H1 (cell line): ENCODE results near the gene PRKAG3. TPM values are rescaled to one million over a fixed set of nuclear protein-coding genes. Genes with fewer than 3 reads are reported as not detected.

Source experiments
- CTCF ChIA-PET: fragments of 300-600 bp; sonication (Branson Sonifier 250); formaldehyde crosslinking; loops from one replicate; lab custom pipeline; 2021; ENCODE audit not compliant: partially characterized antibody; lab: Charles Lee
- POLR2A ChIA-PET: fragments of 300-600 bp; sonication (Branson Sonifier 250); formaldehyde crosslinking; loops from one replicate; lab custom pipeline; 2021; ENCODE audit warnings: inconsistent platforms; ENCODE audit not compliant: partially characterized antibody; lab: Charles Lee
- DNase-seq, 2 experiments: peaks; one replicate each; pipeline versions ENCODE4 v3.0.0 to v3.0.0-alpha.2; 2010 to 2022; ENCODE audit warnings: low spot score in 2 of 2, low read depth in 1 of 2, mixed read lengths in 1 of 2
- FAIRE-seq: peaks from 2 replicates; lab custom pipeline; 2011; peaks lifted over from hg19 to GRCh38; lab: Jason Lieb, UNC
- H2AFZ ChIP-seq: 2 replicates; pipeline ENCODE4 v1.8.1; 2012; ENCODE audit warnings: low read length, inconsistent platforms
- H2AK5ac ChIP-seq: 2 replicates; pipeline ENCODE4 v1.6.1; 2013; ENCODE audit warnings: low read depth, low read length
- H2BK120ac ChIP-seq: replicated peaks from 2 replicates; pipeline ENCODE3; 2013; ENCODE audit warnings: low read depth, low read length, inconsistent platforms
- H2BK12ac ChIP-seq: 2 replicates; pipeline ENCODE4 v1.6.1; 2013; ENCODE audit warnings: low read depth, low read length
- H2BK15ac ChIP-seq: 2 replicates; pipeline ENCODE4 v1.6.1; 2013; ENCODE audit warnings: low read length
- H2BK20ac ChIP-seq: 2 replicates; pipeline ENCODE4 v1.6.1; 2013; ENCODE audit warnings: low read length
- H2BK5ac ChIP-seq: 2 replicates; pipeline ENCODE4 v1.6.1; 2013; ENCODE audit warnings: low read depth, low read length
- H3K14ac ChIP-seq: 2 replicates; pipeline ENCODE4 v1.6.1; 2013; ENCODE audit warnings: inconsistent platforms; ENCODE audit not compliant: insufficient read length
- H3K18ac ChIP-seq: 2 replicates; pipeline ENCODE4 v1.6.1; 2013; ENCODE audit warnings: low read length; ENCODE audit errors: extremely low read depth
- H3K23ac ChIP-seq: 2 replicates; pipeline ENCODE4 v1.6.1; 2013; ENCODE audit warnings: inconsistent platforms; ENCODE audit not compliant: insufficient read length
- H3K23me2 ChIP-seq: 2 replicates; pipeline ENCODE4 v1.6.1; 2013; ENCODE audit warnings: low read depth, low read length
- H3K27ac ChIP-seq: 2 replicates; pipeline ENCODE4 v1.6.1; 2011; ENCODE audit warnings: low read depth, low read length, inconsistent platforms
- H3K27me3 ChIP-seq, 4 experiments: replicated peaks in 1 of 4; 1 replicate in 1 of 4; 2 replicates in 3 of 4; pipeline versions ENCODE4 v1.6.1 to v1.8.1; 2011 to 2013; ENCODE audit warnings: low read length in 3 of 4, mild to moderate bottlenecking in 3 of 4, inconsistent platforms in 2 of 4, mixed read lengths in 2 of 4, moderate library complexity in 1 of 4; ENCODE audit not compliant: control insufficient read depth in 3 of 4, insufficient read depth in 3 of 4; ENCODE audit errors: extremely low read depth in 1 of 4
- H3K36me3 ChIP-seq, 4 experiments: 2 replicates each; pipeline versions ENCODE4 v1.6.1 to v1.8.1; 2011 to 2013; ENCODE audit warnings: mild to moderate bottlenecking in 4 of 4, low read length in 3 of 4, moderate library complexity in 2 of 4, control low read depth in 1 of 4, inconsistent platforms in 1 of 4; ENCODE audit not compliant: insufficient read depth in 4 of 4, control insufficient read depth in 2 of 4
- H3K4ac ChIP-seq: replicated peaks from 2 replicates; pipeline ENCODE3; 2013; ENCODE audit warnings: low read length, low read depth, mixed read lengths, inconsistent platforms; ENCODE audit not compliant: insufficient read length
- H3K4me1 ChIP-seq, 4 experiments: replicated peaks in 1 of 4; 1 replicate in 1 of 4; 2 replicates in 3 of 4; pipeline versions ENCODE4 v1.6.1 to v1.8.1; 2011 to 2013; ENCODE audit warnings: low read length in 3 of 4, inconsistent platforms in 2 of 4, mixed read lengths in 1 of 4; ENCODE audit not compliant: insufficient read depth in 4 of 4, control insufficient read depth in 3 of 4
- H3K4me2 ChIP-seq, 2 experiments: 2 replicates each; pipeline versions ENCODE4 v1.6.1 to v1.8.1; 2011 to 2013; ENCODE audit warnings: low read depth in 2 of 2, low read length in 2 of 2, control low read depth in 1 of 2, inconsistent platforms in 1 of 2, mild to moderate bottlenecking in 1 of 2; ENCODE audit not compliant: insufficient read depth in 1 of 2
- H3K4me3 ChIP-seq, 4 experiments: fragments of 200-600, 300-600 bp in 1 of 4; sonication (generic), shearing (Covaris generic), sonication (Bioruptor Twin) in 1 of 4; 2 replicates each; pipeline versions ENCODE4 v1.5.1 to v1.8.1; 2011 to 2016; ENCODE audit warnings: low read length in 4 of 4, low read depth in 3 of 4, control low read depth in 2 of 4, inconsistent platforms in 2 of 4, mild to moderate bottlenecking in 2 of 4, mixed read lengths in 1 of 4, moderate library complexity in 1 of 4; ENCODE audit not compliant: insufficient read depth in 2 of 4; ENCODE audit errors: extremely low read depth in 1 of 4
- H3K56ac ChIP-seq: replicated peaks from 2 replicates; pipeline ENCODE3; 2013; ENCODE audit warnings: low read depth, mild to moderate bottlenecking, mixed read lengths, low read length, inconsistent platforms; ENCODE audit not compliant: insufficient read length
- H3K79me1 ChIP-seq: 2 replicates; pipeline ENCODE4 v1.6.1; 2013; ENCODE audit warnings: low read depth, low read length, control low read depth
- H3K79me2 ChIP-seq, 2 experiments: 2 replicates each; pipeline versions ENCODE4 v1.6.1 to v1.8.1; 2012 to 2013; ENCODE audit warnings: low read length in 2 of 2, mild to moderate bottlenecking in 2 of 2, inconsistent platforms in 1 of 2; ENCODE audit not compliant: insufficient read depth in 2 of 2, control insufficient read depth in 1 of 2
- H3K9ac ChIP-seq, 4 experiments: replicated peaks in 1 of 4; 1 replicate in 1 of 4; 2 replicates in 3 of 4; pipeline versions ENCODE4 v1.6.1 to v1.8.1; 2011 to 2013; ENCODE audit warnings: low read depth in 3 of 4, low read length in 3 of 4, control low read depth in 2 of 4, mild to moderate bottlenecking in 2 of 4, moderate library complexity in 2 of 4, inconsistent platforms in 1 of 4; ENCODE audit errors: extremely low read depth in 1 of 4
- H3K9me3 ChIP-seq, 2 experiments: 2 replicates each; pipeline versions ENCODE4 v1.6.1 to v1.8.1; 2012 to 2013; ENCODE audit warnings: mild to moderate bottlenecking in 2 of 2, moderate library complexity in 2 of 2, control low read depth in 1 of 2, inconsistent platforms in 1 of 2, low read depth in 1 of 2, low read length in 1 of 2, mixed read lengths in 1 of 2; ENCODE audit not compliant: insufficient read depth in 2 of 2
- H4K20me1 ChIP-seq, 2 experiments: replicated peaks in 1 of 2; 2 replicates each; pipeline versions ENCODE3 to v1.8.1; 2011 to 2013; ENCODE audit warnings: inconsistent platforms in 2 of 2, low read length in 2 of 2, mild to moderate bottlenecking in 1 of 2; ENCODE audit not compliant: insufficient read depth in 2 of 2, control insufficient read depth in 1 of 2
- H4K5ac ChIP-seq: 2 replicates; pipeline ENCODE4 v1.6.1; 2013; ENCODE audit warnings: low read length, low read depth, mixed read lengths, inconsistent platforms; ENCODE audit not compliant: insufficient read length
- H4K8ac ChIP-seq: 2 replicates; pipeline ENCODE4 v1.8.0; 2013; ENCODE audit warnings: mild to moderate bottlenecking, moderate library complexity, low read length, inconsistent platforms; ENCODE audit not compliant: insufficient read depth; ENCODE audit errors: extremely low read depth
- H4K91ac ChIP-seq: replicated peaks from 2 replicates; pipeline ENCODE3; 2013; ENCODE audit warnings: low read length, mixed read lengths, inconsistent platforms; ENCODE audit not compliant: insufficient read length
- BACH1 ChIP-seq: IDR thresholded peaks from 2 replicates; pipeline ENCODE4 v1.6.1; 2012; ENCODE audit warnings: low read length, improper control_type of control experiment
- CBX5 ChIP-seq: fragments of 300-800, 300-1000 bp; sonication (generic); IDR thresholded peaks from 2 replicates; pipeline ENCODE4 v1.7.1; 2016; ENCODE audit warnings: antibody characterized with exemption, low read length, low read depth
- CTBP2 ChIP-seq: IDR thresholded peaks from 2 replicates; pipeline ENCODE4 v1.7.0; 2011; ENCODE audit warnings: borderline replicate concordance, mild to moderate bottlenecking, moderate library complexity, mixed read lengths, low read length; ENCODE audit not compliant: insufficient read depth, insufficient read length
- EGR1 ChIP-seq: IDR thresholded peaks from 2 replicates; pipeline ENCODE4 v1.6.1; 2011; ENCODE audit warnings: low read depth, low read length, borderline replicate concordance
- HDAC6 ChIP-seq: IDR thresholded peaks from one replicate; pipeline ENCODE4 v1.7.1; 2012; ENCODE audit warnings: low read depth, mild to moderate bottlenecking, inconsistent platforms, low read length, moderate library complexity
- KDM5A ChIP-seq: fragments of 200-600 bp; IDR thresholded peaks from 2 replicates; pipeline ENCODE4 v1.7.1; 2012; ENCODE audit warnings: mild to moderate bottlenecking, low read length, inconsistent platforms, mixed read lengths
- RFX5 ChIP-seq: IDR thresholded peaks from 2 replicates; pipeline ENCODE4 v1.6.1; 2011; ENCODE audit warnings: low read depth, low read length, improper control_type of control experiment, borderline replicate concordance
- RNF2 ChIP-seq: fragments of 200-900, 300-1000 bp; sonication (generic); IDR thresholded peaks from 2 replicates; pipeline ENCODE4 v1.7.1; 2016; ENCODE audit warnings: borderline replicate concordance, low read depth, mild to moderate bottlenecking, antibody characterized with exemption, low read length; ENCODE audit not compliant: poor library complexity, severe bottlenecking; ENCODE audit errors: missing control alignments
- RXRA ChIP-seq: IDR thresholded peaks from 2 replicates; pipeline ENCODE4 v1.6.1; 2011; ENCODE audit warnings: low read depth, mild to moderate bottlenecking, low read length, moderate library complexity; ENCODE audit not compliant: insufficient read depth
- SIX5 ChIP-seq: IDR thresholded peaks from 2 replicates; pipeline ENCODE4 v1.6.1; 2011; ENCODE audit warnings: mild to moderate bottlenecking, low read depth, low read length
- SP2 ChIP-seq: IDR thresholded peaks from 2 replicates; pipeline ENCODE4 v1.6.1; 2012; ENCODE audit warnings: mild to moderate bottlenecking, low read length, inconsistent platforms
- SUZ12 ChIP-seq: fragments of 200-600 bp; sonication (generic); IDR thresholded peaks from 2 replicates; pipeline ENCODE4 v1.6.1; 2012; ENCODE audit warnings: mild to moderate bottlenecking, inconsistent platforms, low read length, moderate library complexity, mixed read lengths
- TBP ChIP-seq: IDR thresholded peaks from 2 replicates; pipeline ENCODE4 v1.6.1; 2011; ENCODE audit warnings: low read depth, low read length, improper control_type of control experiment
- ZNF274 ChIP-seq: IDR thresholded peaks from 2 replicates; pipeline ENCODE4 v1.7.0; 2012; ENCODE audit warnings: low read length, borderline replicate concordance; ENCODE audit errors: extremely low read depth
- whole genome bisulfite sequencing, 2 experiments: shearing (Covaris generic) in 1 of 2; methylation state at CpG; one replicate each; pipeline versions ENCODE4 v1.1.6 to v1.1.7; 2013 to 2015; ENCODE audit warnings: low lambda C conversion rate in 2 of 2, mixed read lengths in 2 of 2, inconsistent platforms in 1 of 2, low coverage in 1 of 2, missing lambda C conversion rate in 1 of 2; ENCODE audit not compliant: insufficient replicate concordance in 2 of 2, insufficient coverage in 1 of 2, insufficient read length in 1 of 2; ENCODE audit errors: extremely low coverage in 1 of 2, missing lambda C conversion rate in 1 of 2; 5-methylcytosine and 5-hydroxymethylcytosine counted together
- polyA plus RNA-seq, 7 experiments: library from polyadenylated mRNA; depleted of rRNA in 3 of 7; stranded (reverse) in 5 of 7; unstranded in 2 of 7; fragments of >200 nt in 5 of 7; fragments of 200-250 nt in 2 of 7; gene quantifications; 1 replicate in 5 of 7; 2 replicates in 1 of 7; 4 replicates in 1 of 7; pipeline versions ENCODE4 v1.2.1 to v1.2.3, GENCODE V29; 2011 to 2013; ENCODE audit warnings: missing spikeins in 2 of 7, mixed read lengths in 2 of 7
- total RNA-seq: library from RNA; stranded (reverse); fragmentation: NEBNext Ultra II Directional; extraction: Animal tissue kit (Norgen Biotek cat#: 25700); gene quantifications from 2 replicates; pipeline ENCODE4 v1.2.1, GENCODE V29; 2021
- TF ChIP-seq, protein P1 (sequence below): IDR thresholded peaks from 2 replicates; pipeline ENCODE4 v1.6.1; 2012; ENCODE audit warnings: inconsistent platforms

The PRKAG3 gene
- total and polyA plus RNA-seq, 2 of the 8 experiments (the other 6 are each of a cell fraction or from before 2014, with no cell fraction given) = not detected

DNA sequence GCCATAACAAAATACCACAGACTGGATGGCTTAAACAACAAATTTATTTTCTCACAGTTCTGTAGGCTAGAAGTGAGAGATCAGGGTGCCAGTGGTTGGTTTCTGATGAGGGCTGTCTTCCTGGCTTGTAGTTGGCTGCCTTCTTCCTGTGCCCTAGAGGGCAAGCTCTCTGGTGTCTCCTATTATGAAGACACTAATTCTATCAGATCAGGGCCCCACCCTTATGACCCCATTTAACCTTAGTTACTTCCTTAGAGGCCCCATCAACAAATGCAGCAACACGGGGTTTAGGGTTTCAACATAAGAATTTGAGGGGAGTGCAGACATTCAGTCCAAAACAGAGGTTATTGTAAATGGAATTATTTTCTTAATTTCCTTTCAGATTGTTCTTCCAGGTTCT, 26.8 kb downstream of the PRKAG3 start:
- H3K18ac ChIP-seq = no peak overlapping the region
- H3K4me3 ChIP-seq = no peak overlapping the region
- no peak overlapping the region for H2AK5ac ChIP-seq
- no peak overlapping the region for H2BK120ac ChIP-seq
- no peak overlapping the region for H4K8ac ChIP-seq
- no peaks in the 10 kb centered on the region for H4K20me1 ChIP-seq
- H3K36me3 ChIP-seq = no peaks in the 10 kb centered on the region
- no peak overlapping the region for H2BK20ac ChIP-seq
- DNase-seq (no peak), FAIRE-seq (no peak)
- no peak overlapping the region for H2BK5ac ChIP-seq
- H3K4me2 ChIP-seq = no peak overlapping the region
- no peak overlapping the region for H3K4ac ChIP-seq
- no peak overlapping the region for H3K23ac ChIP-seq
- H3K79me2 ChIP-seq = no peaks in the 10 kb centered on the region
- H4K5ac ChIP-seq = no peak overlapping the region
- H2AFZ ChIP-seq = no peak overlapping the region
- H3K23me2 ChIP-seq = no peaks in the 10 kb centered on the region
- H3K9ac ChIP-seq = no peak overlapping the region
- CTCF ChIA-PET = interaction anchor here (1.6 to 2.5 kb wide), 3 partner anchors 9 to 43 kb away, joined by 5 to 7 read pairs (median 7); no protein-coding TSS in a partner anchor
- no peak overlapping the region for H3K27ac ChIP-seq
- POLR2A ChIA-PET = no interaction called here
- no peak overlapping the region for H3K14ac ChIP-seq
- H3K27me3 ChIP-seq = no peaks in the 10 kb centered on the region
- H2BK12ac ChIP-seq = no peak overlapping the region
- no peaks in the 10 kb centered on the region for H3K79me1 ChIP-seq
- WGBS, 2 experiments = 86% methylated on average over 1 of the region's 1 CpG; no CpG with 5 or more reads in 1 of the 2 experiments
- H4K91ac ChIP-seq = no peak overlapping the region
- H2BK15ac ChIP-seq = no peak overlapping the region
- peaks cover 0 to 8% (median 4%) of the 10 kb centered on the region in 4 experiments; a peak in 3 of 7 replicates for H3K4me1 ChIP-seq
- no peak overlapping the region for H3K56ac ChIP-seq
- H3K9me3 ChIP-seq = peaks cover 0 to 8% of the 10 kb centered on the region in 2 experiments; a peak in 2 of 4 replicates
- TF ChIP-seq TBP = no peak
- no peak for TF ChIP-seq EGR1
- TF ChIP-seq SP2 = no peak
- TF ChIP-seq RNF2 = no peak
- no peak for TF ChIP-seq ZNF274
- TF ChIP-seq SIX5 = no peak
- no peak for TF ChIP-seq CBX5
- TF ChIP-seq, protein P1, sequence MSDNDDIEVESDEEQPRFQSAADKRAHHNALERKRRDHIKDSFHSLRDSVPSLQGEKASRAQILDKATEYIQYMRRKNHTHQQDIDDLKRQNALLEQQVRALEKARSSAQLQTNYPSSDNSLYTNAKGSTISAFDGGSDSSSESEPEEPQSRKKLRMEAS = no peak
- TF ChIP-seq SUZ12 = no peak
- no peak for TF ChIP-seq KDM5A
- no peak for TF ChIP-seq CTBP2
- TF ChIP-seq RXRA = no peak
- TF ChIP-seq HDAC6 = no peak
- TF ChIP-seq BACH1 = no peak
- TF ChIP-seq RFX5 = no peak
